Heart left ventricle (tissue), 13 donors: ENCODE measurements around the gene TFPT.

Experiments
- POLR2A ChIP-seq, 2 donors: fragments of 450-650 bp; IDR thresholded peaks; one replicate each; pipeline ENCODE4 v1.6.1; 2017; ENCODE audit warnings: antibody characterized with exemption in 2 of 2, mild to moderate bottlenecking in 2 of 2, moderate library complexity in 2 of 2
- TF ChIP-seq, protein P1 (sequence below), 12 donors: fragments of 200-600 bp; sonication (generic) in 4 of 12; IDR thresholded peaks; one replicate each; pipeline versions ENCODE4 v1.5.0 to v1.8.0; 2018 to 2022; ENCODE audit warnings: antibody characterized with exemption in 12 of 12, mild to moderate bottlenecking in 5 of 12
- donor health status: ischemic (EF 13 %, LVEDD 7.1; RV severe dilation, severe dysfunction).
- donor health status: DM: no; HTN: yes; CAD: no.
- donor health status: DM: no; HTN: no; CAD: no.
- donor health status: ischemic (EF 25% LVEDD 6.9; RV normal size, moderate dysfunction).
- donor health status: ischemic (EF 25% LVEDD 5.7; RV mildly dilated, moderate dysfunction).
- donor health status: ischemic (EF 35%, LVEDD 5.7; RV mildly dilated, moderate dysfunction).
- donor health status: nonischemic (EF 11% LVEDD 7.7; RV severe dilation, severe dysfunction).
- donor health status: DM: yes; HTN: yes; CAD: no.
- donor health status: PGD.
- donor health status: ischemic (EF 29% LVEDD 5.4; RV normal size, mild dysfunction).
- donor health status: nonischemic (EF 23%, LVEDD 6.1; RV moderate dilation, normal function).

DNA sequence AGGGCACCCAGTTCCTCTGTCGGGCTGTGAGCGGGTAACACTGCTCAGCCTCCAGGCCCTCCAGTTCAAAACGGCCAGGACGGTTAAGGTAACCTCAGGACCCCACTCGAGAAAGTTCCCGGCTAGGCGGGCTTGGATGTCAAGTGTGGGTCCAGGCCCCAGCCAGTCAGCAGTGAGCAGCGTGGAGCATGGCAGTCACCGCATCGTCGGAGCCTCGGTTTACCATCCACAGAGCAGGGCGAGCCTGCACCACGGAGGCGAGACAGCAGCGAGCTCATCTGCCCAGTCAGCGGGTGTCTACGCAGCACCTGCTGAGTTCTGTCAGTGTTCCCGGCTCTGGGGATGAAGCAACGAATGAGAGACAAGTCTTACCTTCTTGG is 14.2 kb upstream of the TFPT start:
- TF ChIP-seq, protein P1, sequence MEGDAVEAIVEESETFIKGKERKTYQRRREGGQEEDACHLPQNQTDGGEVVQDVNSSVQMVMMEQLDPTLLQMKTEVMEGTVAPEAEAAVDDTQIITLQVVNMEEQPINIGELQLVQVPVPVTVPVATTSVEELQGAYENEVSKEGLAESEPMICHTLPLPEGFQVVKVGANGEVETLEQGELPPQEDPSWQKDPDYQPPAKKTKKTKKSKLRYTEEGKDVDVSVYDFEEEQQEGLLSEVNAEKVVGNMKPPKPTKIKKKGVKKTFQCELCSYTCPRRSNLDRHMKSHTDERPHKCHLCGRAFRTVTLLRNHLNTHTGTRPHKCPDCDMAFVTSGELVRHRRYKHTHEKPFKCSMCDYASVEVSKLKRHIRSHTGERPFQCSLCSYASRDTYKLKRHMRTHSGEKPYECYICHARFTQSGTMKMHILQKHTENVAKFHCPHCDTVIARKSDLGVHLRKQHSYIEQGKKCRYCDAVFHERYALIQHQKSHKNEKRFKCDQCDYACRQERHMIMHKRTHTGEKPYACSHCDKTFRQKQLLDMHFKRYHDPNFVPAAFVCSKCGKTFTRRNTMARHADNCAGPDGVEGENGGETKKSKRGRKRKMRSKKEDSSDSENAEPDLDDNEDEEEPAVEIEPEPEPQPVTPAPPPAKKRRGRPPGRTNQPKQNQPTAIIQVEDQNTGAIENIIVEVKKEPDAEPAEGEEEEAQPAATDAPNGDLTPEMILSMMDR (IDR thresholded peaks at IDR 0.05): no peak
- no peak for TF ChIP-seq POLR2A (IDR thresholded peaks at IDR 0.05)
